Ishikawa (cell line): ENCODE results near the gene SETBP1.

Experiments used
- CEBPB ChIP-seq: IDR thresholded peaks from 2 replicates; pipeline ENCODE4 v1.6.1; 2012
- CREB1 ChIP-seq: IDR thresholded peaks from 2 replicates; pipeline ENCODE4 v1.6.1; 2012; ENCODE audit warnings: low read depth
- EGR1 ChIP-seq: IDR thresholded peaks from 2 replicates; pipeline ENCODE4 v1.6.1; 2012
- EP300 ChIP-seq: IDR thresholded peaks from 2 replicates; pipeline ENCODE4 v1.6.1; 2012; ENCODE audit warnings: borderline replicate concordance
- FOXM1 ChIP-seq: IDR thresholded peaks from 2 replicates; pipeline ENCODE4 v1.6.1; 2012; ENCODE audit warnings: low read depth, borderline replicate concordance
- NFIC ChIP-seq: IDR thresholded peaks from 2 replicates; pipeline ENCODE4 v1.6.1; 2012
- RAD21 ChIP-seq: IDR thresholded peaks from 2 replicates; pipeline ENCODE4 v1.6.1; 2012; ENCODE audit warnings: low read depth
- REST ChIP-seq: IDR thresholded peaks from 2 replicates; pipeline ENCODE4 v1.6.1; 2012; ENCODE audit warnings: low read depth, mild to moderate bottlenecking
- TAF1 ChIP-seq: IDR thresholded peaks from 2 replicates; pipeline ENCODE4 v1.6.1; 2012; ENCODE audit warnings: low read depth, mild to moderate bottlenecking
- TCF12 ChIP-seq: IDR thresholded peaks from 2 replicates; pipeline ENCODE4 v1.6.1; 2012; ENCODE audit warnings: low read depth
- TEAD4 ChIP-seq: IDR thresholded peaks from 2 replicates; pipeline ENCODE4 v1.6.1; 2012
- USF1 ChIP-seq: IDR thresholded peaks from 2 replicates; pipeline ENCODE4 v1.6.1; 2012
- YY1 ChIP-seq: IDR thresholded peaks from 2 replicates; pipeline ENCODE4 v1.6.1; 2012; ENCODE audit warnings: low read depth
- ZBTB7A ChIP-seq: IDR thresholded peaks from 2 replicates; pipeline ENCODE4 v1.6.1; 2012; ENCODE audit warnings: low read depth
- TF ChIP-seq, protein P1 (sequence below): IDR thresholded peaks from 2 replicates; pipeline ENCODE4 v1.6.1; 2012

Gene SETBP1

GRCh38 chr18:44710931-44711330, 30.2 kb downstream of the SETBP1 start:
- no peak for TF ChIP-seq ZBTB7A
- no peak for TF ChIP-seq EP300
- TF ChIP-seq USF1, result no peak
- no peak for TF ChIP-seq TAF1
- no peak for TF ChIP-seq TCF12
- TF ChIP-seq TEAD4, result no peak
- TF ChIP-seq YY1, result no peak
- TF ChIP-seq CREB1, result no peak
- TF ChIP-seq EGR1, result no peak
- TF ChIP-seq NFIC, result no peak
- no peak for TF ChIP-seq REST
- TF ChIP-seq RAD21, result no peak
- TF ChIP-seq CEBPB, result no peak

GRCh38 chr18:44712025-44712424, 31.3 kb downstream of the SETBP1 start:
- TF ChIP-seq TCF12 (no peak), TEAD4 (no peak), REST (no peak), RAD21 (no peak), ZBTB7A (no peak), CREB1 (no peak), EGR1 (no peak), NFIC (no peak), FOXM1 (no peak), YY1 (no peak)
- TF ChIP-seq, protein P1, sequence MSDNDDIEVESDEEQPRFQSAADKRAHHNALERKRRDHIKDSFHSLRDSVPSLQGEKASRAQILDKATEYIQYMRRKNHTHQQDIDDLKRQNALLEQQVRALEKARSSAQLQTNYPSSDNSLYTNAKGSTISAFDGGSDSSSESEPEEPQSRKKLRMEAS, result no peak

GRCh38 chr18:44713435-44713834, 32.7 kb downstream of the SETBP1 start:
- TF ChIP-seq NFIC (no peak), EGR1 (no peak), CEBPB (no peak), TAF1 (no peak), TEAD4 (no peak), TCF12 (no peak), ZBTB7A (no peak), FOXM1 (no peak), USF1 (no peak), YY1 (no peak), EP300 (no peak), CREB1 (no peak), REST (no peak)
- TF ChIP-seq, protein P1, result no peak

DNA sequence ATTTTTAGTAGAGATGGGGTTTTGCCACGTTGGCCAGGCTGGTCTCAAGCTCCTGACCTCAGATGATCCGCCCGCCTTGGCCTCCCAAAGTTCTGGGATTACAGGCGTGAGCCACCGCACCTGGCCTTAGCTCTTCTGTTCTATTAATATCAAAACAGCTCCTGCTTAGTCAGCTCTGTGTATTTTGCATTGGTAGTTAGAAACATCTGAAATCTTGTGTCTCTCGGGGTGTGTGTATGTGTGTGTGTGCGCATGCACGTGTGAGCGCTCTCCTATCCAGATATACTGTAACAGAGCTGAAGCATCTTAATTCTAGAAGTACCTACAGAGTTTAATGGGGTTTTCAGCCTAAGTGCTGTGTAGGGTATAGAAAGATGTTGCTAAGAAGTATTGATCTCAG, 33.7 kb downstream of the SETBP1 start:
- TF ChIP-seq USF1 (no peak), TEAD4 (no peak), FOXM1 (no peak), TCF12 (no peak)
